CD4-positive, alpha-beta T cell treated with Interleukin-4 for 4 hours (primary cell): ENCODE results near the gene CNTFR.

ENCODE experiments used
- DNase-seq: peaks from one replicate; pipeline ENCODE4 v3.0.0-alpha.2; 2020

CNTFR gene

GRCh38 chr9:34570809-34571480 lies 18.6 kb downstream of the CNTFR start:
- DNase-seq: no peak

GRCh38 chr9:34570376-34570775 lies 19.1 kb downstream of the CNTFR start:
- no peak for DNase-seq

- no peak for DNase-seq
These were observed 20.8 kb downstream of the CNTFR start for GRCh38 chr9:34568774-34569173.

GRCh38 chr9:34568133-34568532 lies 21.4 kb downstream of the CNTFR start:
- DNase-seq: no peak

GRCh38 chr9:34566972-34567371 lies 22.6 kb downstream of the CNTFR start:
- DNase-seq: no peak

- DNase-seq: no peak
These were observed 23.2 kb downstream of the CNTFR start for GRCh38 chr9:34566322-34566721.

- no peak for DNase-seq
These were observed 23.7 kb downstream of the CNTFR start for GRCh38 chr9:34565856-34566255.

GRCh38 chr9:34564617-34565016 lies 24.9 kb downstream of the CNTFR start:
- DNase-seq: no peak

GRCh38 chr9:34563262-34563661 lies 26.3 kb downstream of the CNTFR start:
- no peak for DNase-seq

GRCh38 chr9:34562135-34562745 lies 27.3 kb downstream of the CNTFR start:
- no peak for DNase-seq

- no peak for DNase-seq
These were observed 28.8 kb downstream of the CNTFR start for GRCh38 chr9:34560599-34561214.

- no peak for DNase-seq
These were observed 29.7 kb downstream of the CNTFR start for GRCh38 chr9:34559624-34560455.

GRCh38 chr9:34558919-34559623 lies 30.5 kb downstream of the CNTFR start:
- no peak for DNase-seq

- DNase-seq: no peak
These were observed 31.2 kb downstream of the CNTFR start for GRCh38 chr9:34558364-34558763.

GRCh38 chr9:34557426-34558321 lies 31.9 kb downstream of the CNTFR start:
- no peak for DNase-seq

- no peak for DNase-seq
These were observed 32.6 kb downstream of the CNTFR start for GRCh38 chr9:34556949-34557348.

GRCh38 chr9:34555936-34556525 lies 33.5 kb downstream of the CNTFR start:
- DNase-seq: no peak

GRCh38 chr9:34555500-34555899 lies 34.0 kb downstream of the CNTFR start:
- no peak for DNase-seq

- no peak for DNase-seq
These were observed 34.5 kb downstream of the CNTFR start for GRCh38 chr9:34555002-34555348.

- no peak for DNase-seq
These were observed 35.1 kb downstream of the CNTFR start for GRCh38 chr9:34554211-34555001.
